ENCODE results near the gene AFAP1. TPM values are rescaled to one million over a fixed set of nuclear protein-coding genes. Genes with fewer than 3 reads are reported as not detected.

AFAP1 gene
- total RNA-seq, 1 experiment from 2014 or later = 94.7 TPM

DNA sequence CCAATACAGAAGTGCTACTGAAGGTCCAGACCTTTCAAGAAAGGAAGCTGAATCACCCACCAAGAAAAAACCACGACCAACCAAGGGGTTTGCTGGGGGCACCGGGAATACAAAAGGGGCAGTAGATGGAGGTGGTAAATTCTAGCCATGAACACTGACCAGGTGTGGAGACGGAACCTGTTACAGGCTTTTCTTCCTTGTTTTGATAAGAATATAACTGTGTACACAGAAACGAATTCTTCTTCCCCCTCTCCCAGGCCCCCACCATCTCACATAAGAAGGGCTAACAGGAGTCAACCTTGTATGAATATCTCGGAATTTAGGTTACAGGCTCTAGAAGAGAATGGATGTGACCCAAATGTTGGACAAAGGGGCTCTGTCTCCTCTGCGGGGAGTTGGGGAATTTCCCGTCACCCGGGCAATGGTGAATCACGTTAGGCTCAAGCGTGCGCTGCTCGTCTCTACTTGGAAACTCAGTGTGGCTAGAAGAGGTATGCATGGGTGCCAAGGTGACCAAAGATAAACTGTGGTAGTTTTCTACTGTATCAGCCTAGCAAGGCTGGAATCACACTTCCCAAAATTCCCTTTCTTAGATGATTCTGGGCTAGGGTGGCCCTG, 87.0 kb downstream of the AFAP1 start:
- H3K9me3 ChIP-seq (ENCODE audit: control insufficient read depth, insufficient read depth, low read depth, low read length) = no peaks in the 10 kb centered on the region
- POLR2A ChIA-PET = no interaction called here
- peaks cover 5% of the 10 kb centered on the region; the same call in 1 of the 2 replicates for H3K4me1 ChIP-seq (ENCODE audit: control insufficient read depth, insufficient read depth, low read length)
- ATAC-seq (peak; percentile 43; the same call in 1 of the 2 replicates), DNase-seq (ENCODE audit: low read depth, low spot score) (no peak)
- H3K27ac ChIP-seq (ENCODE audit: low read length) = no peak overlapping the region
- H3K36me3 ChIP-seq (ENCODE audit: control insufficient read depth, insufficient read depth, low read length) = peaks cover 16% of the 10 kb centered on the region
- BruUV-seq (replicated peaks) = no TSS peak
- TF ChIP-seq TCF7L2 (IDR thresholded peaks at IDR 0.05; ENCODE audit: low read depth, low read length) (no peak), POLR2AphosphoS5 (IDR thresholded peaks at IDR 0.05; ENCODE audit: low read depth, low read length) (no peak), SIN3A (IDR thresholded peaks at IDR 0.05; ENCODE audit: borderline replicate concordance, insufficient read depth, low read depth, low read length) (no peak)
- TF ChIP-seq, protein P1, sequence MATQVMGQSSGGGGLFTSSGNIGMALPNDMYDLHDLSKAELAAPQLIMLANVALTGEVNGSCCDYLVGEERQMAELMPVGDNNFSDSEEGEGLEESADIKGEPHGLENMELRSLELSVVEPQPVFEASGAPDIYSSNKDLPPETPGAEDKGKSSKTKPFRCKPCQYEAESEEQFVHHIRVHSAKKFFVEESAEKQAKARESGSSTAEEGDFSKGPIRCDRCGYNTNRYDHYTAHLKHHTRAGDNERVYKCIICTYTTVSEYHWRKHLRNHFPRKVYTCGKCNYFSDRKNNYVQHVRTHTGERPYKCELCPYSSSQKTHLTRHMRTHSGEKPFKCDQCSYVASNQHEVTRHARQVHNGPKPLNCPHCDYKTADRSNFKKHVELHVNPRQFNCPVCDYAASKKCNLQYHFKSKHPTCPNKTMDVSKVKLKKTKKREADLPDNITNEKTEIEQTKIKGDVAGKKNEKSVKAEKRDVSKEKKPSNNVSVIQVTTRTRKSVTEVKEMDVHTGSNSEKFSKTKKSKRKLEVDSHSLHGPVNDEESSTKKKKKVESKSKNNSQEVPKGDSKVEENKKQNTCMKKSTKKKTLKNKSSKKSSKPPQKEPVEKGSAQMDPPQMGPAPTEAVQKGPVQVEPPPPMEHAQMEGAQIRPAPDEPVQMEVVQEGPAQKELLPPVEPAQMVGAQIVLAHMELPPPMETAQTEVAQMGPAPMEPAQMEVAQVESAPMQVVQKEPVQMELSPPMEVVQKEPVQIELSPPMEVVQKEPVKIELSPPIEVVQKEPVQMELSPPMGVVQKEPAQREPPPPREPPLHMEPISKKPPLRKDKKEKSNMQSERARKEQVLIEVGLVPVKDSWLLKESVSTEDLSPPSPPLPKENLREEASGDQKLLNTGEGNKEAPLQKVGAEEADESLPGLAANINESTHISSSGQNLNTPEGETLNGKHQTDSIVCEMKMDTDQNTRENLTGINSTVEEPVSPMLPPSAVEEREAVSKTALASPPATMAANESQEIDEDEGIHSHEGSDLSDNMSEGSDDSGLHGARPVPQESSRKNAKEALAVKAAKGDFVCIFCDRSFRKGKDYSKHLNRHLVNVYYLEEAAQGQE (IDR thresholded peaks at IDR 0.05; ENCODE audit: insufficient read depth in 1 of 2, low read depth in 2 of 2, low read length in 1 of 2) = no peak
- TF ChIP-seq, protein P2, sequence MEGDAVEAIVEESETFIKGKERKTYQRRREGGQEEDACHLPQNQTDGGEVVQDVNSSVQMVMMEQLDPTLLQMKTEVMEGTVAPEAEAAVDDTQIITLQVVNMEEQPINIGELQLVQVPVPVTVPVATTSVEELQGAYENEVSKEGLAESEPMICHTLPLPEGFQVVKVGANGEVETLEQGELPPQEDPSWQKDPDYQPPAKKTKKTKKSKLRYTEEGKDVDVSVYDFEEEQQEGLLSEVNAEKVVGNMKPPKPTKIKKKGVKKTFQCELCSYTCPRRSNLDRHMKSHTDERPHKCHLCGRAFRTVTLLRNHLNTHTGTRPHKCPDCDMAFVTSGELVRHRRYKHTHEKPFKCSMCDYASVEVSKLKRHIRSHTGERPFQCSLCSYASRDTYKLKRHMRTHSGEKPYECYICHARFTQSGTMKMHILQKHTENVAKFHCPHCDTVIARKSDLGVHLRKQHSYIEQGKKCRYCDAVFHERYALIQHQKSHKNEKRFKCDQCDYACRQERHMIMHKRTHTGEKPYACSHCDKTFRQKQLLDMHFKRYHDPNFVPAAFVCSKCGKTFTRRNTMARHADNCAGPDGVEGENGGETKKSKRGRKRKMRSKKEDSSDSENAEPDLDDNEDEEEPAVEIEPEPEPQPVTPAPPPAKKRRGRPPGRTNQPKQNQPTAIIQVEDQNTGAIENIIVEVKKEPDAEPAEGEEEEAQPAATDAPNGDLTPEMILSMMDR (IDR thresholded peaks at IDR 0.05) = no peak
- H3K27me3 ChIP-seq (ENCODE audit: control insufficient read depth, insufficient read depth, low read length) = no peaks in the 10 kb centered on the region
- no peak overlapping the region for H3K4me3 ChIP-seq (ENCODE audit: low read depth in 2 of 2, low read length in 2 of 2)
- intact Hi-C loops (cut with micrococcal nuclease; ENCODE audit: unreplicated experiment) (no loop called here), in situ Hi-C loops (cut with HindIII; ENCODE audit: low pct_unique_long_range_greater_than_20kb, low sequenced_read_pairs) (no loop called here)
- CTCF ChIA-PET = no interaction called here

DNA sequence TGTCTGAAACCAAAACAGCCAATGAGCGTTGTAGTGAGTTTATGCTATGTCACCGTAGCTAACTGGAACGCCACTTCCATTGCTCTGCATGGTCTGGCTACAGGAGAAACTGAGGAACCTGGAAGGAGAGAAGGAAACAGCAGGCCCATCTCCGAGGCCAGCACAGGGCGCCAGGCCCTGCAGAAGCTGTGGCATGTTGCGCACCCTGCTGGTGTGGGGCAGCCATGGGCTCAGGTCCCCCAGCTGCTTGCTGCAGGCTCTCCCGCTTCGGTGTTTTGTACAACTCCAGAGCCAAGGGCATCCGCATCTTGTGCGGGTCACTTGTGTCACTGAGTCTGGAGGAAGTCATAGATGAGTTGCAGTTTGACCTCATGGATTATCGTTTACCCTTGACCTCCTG, 89.2 kb downstream of the AFAP1 start:
- Histone ChIP-seq H3K36me3 (ENCODE audit: control insufficient read depth, insufficient read depth, low read length) (peaks cover 14% of the 10 kb centered on the region), H3K4me3 (ENCODE audit: low read depth in 2 of 2, low read length in 2 of 2) (no peak overlapping the region), H3K4me1 (ENCODE audit: control insufficient read depth, insufficient read depth, low read length) (peaks cover 14% of the 10 kb centered on the region), H3K9me3 (ENCODE audit: control insufficient read depth, insufficient read depth, low read depth, low read length) (no peaks in the 10 kb centered on the region), H3K27me3 (ENCODE audit: control insufficient read depth, insufficient read depth, low read length) (no peaks in the 10 kb centered on the region), H3K27ac (ENCODE audit: low read length) (no peak overlapping the region)
- in situ Hi-C loops (cut with HindIII; ENCODE audit: low pct_unique_long_range_greater_than_20kb, low sequenced_read_pairs) = no loop called here
- intact Hi-C loops (cut with micrococcal nuclease; ENCODE audit: unreplicated experiment) = no loop called here
- DNase-seq (ENCODE audit: low read depth, low spot score) (no peak), ATAC-seq (0 out of 2 replicates have a peak, but pooled peaks have one; percentile 35)
- TF ChIP-seq POLR2AphosphoS5 (IDR thresholded peaks at IDR 0.05; ENCODE audit: low read depth, low read length) = no peak
- TF ChIP-seq, protein P2 (IDR thresholded peaks at IDR 0.05) = peak; percentile 39; the same call in 1 of the 2 replicates
- no TSS peak for BruUV-seq (replicated peaks)
- POLR2A ChIA-PET = no interaction called here
- CTCF ChIA-PET = interaction anchor here (0.6 kb wide), 1 partner anchor 25 kb away, joined by 3 read pairs; no protein-coding TSS in a partner anchor
